GM12801 (cell line): ENCODE measurements around the gene MDM1.

Experiments
- CTCF ChIP-seq: IDR thresholded peaks from one replicate; pipeline ENCODE4 v1.5.1; 2011; ENCODE audit warnings: control low read depth; ENCODE audit not compliant: insufficient read length; ENCODE audit errors: extremely low read depth

Gene MDM1

DNA sequence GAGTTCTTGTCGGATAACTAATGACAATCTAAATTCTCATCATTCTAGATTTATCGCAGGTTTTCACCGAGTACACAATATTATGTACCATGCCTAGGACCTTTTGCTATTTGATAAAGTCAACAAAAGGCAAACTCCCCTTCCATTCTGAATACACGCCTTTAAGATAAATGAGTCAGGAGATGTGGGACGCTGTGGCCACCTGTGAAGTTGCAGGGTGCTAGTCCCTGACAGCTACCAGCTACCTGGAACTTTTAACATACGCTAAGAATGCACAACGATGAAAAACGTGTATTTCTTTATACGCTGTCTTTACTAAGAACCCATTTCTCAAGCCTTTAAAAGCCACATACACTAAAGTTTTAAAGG, 678 bp downstream of the MDM1 start:
- TF ChIP-seq CTCF: no peak

GRCh38 chr12:68327896-68328295, 4.3 kb downstream of the MDM1 start:
- TF ChIP-seq CTCF: no peak

DNA sequence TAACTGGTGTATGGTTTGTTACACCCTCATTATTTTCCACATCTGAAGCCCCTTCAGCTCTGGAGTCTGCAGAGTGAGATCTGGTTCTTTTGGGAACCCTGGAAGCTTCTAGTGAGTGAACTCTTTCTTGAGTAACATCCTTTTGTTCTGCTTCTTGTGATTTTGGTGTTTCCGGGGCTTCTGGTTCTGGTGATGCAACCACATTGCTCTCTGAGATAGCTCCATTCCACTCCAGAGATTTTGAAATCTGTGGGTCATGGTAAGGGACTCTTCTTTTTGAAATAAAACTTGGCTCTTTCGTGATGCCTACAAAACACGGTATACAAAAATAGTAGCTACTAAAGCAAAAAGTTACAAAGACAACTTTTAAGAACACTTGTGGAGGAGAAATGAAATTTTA, 5.4 kb downstream of the MDM1 start:
- no peak for TF ChIP-seq CTCF

DNA sequence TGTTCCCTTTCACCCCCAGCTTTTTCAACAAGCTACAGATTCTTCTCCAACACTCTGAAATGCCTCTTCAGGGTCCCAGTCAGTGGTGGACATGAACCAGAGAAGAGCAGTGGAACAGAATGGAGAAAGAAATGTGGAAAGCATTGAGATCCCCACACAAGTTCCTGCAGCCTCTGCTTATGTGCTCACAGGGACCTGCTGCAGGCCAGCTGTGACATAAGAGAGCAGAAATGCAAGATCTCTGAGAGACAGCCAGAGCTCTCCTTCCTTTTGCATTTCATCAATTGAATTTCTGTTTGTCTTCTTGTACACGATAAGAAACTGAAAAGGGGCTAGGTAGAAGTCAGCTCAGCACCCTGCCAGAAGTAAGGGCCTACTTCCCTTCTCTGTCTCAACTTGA, 6.2 kb downstream of the MDM1 start:
- no peak for TF ChIP-seq CTCF

DNA sequence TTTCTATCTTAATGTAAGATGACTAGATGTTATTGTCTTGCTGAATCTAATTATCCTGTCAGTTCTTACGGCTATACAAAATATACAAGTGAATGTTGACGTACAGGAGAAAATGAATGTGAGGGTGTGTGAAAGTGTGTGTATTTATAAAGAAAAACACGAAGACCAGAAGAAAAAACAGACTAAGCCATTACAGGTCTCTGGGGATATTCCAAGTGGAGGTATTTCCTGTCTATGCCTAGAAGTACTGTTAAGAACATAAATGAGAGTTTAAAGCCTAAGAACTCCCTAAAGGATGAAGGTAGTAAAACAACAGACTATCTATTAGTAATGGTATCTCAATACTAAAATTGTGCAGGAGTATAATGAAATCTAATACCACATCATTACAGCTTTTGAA, 7.6 kb downstream of the MDM1 start:
- TF ChIP-seq CTCF: no peak

GRCh38 chr12:68321140-68321539, 11.0 kb downstream of the MDM1 start:
- no peak for TF ChIP-seq CTCF

DNA sequence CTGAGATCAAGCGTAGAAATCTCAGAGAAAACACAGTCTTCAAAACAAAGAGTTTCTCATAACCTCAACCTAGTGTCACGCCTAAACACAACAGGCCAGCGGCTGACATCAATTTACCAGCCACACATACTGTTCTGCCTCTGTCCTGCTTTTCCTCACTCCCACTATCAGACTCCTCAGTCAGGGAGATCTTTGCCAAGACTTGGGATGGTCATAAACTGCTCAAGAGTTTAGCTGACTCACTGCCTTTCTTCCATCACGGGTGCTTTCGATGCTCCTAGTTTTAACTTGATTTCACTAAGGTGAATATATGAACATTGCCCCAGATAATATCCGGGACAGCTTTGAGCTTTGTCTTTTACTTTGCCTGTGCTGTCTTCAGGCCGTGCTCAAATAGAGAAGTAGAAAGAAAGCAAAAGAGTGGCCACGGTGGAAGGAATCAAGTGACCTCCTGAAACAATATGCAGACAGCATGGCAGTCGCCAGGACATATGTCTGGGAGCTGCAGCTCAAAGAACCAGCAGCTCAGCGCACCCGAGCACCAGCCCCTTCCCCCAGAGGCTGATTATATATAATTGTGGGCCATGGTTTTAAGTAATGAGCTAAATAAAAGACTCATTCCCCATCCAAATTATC, 12.1 kb downstream of the MDM1 start:
- no peak for TF ChIP-seq CTCF

DNA sequence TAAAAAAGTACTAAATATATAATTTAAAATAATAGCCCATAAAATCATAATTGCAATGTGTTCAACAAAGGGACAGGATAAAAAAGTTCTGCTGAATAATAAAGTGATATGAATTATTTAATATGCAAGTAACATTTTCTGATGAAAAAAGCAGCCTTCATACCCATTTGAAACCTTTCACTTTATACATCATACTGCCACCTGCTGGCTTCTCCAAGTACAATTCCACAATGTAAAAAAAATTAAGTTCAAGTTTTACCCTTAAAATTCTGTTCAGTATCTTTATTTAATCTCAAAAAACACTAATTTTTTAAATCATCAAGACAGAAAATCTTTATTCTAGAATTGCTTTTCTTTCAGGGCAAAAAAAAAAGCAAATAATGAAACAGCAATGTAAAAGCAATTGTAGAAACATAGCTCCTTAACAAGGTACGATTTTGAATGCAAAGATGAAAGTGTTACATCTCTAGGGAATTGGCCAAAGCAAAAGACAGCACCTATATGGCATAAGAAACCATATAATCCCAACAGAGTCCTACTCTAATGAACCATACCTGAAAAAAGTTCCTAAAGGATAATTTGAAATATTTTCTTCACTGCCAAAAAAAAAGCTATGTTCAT, 15.0 kb downstream of the MDM1 start:
- no peak for TF ChIP-seq CTCF
